ENCODE results near the gene WNT6.

Gene WNT6

GRCh38 chr2:218890369-218890768, 30.8 kb downstream of the WNT6 start:
- H3F3A ChIP-seq (ENCODE audit: low read depth), result no peaks in the 10 kb centered on the region
- H2AFZ ChIP-seq (ENCODE audit: low read length), result no peak overlapping the region
- no peaks in the 10 kb centered on the region for H3K9me3 ChIP-seq (ENCODE audit: insufficient read depth, low read depth, low read length)
- H3K79me2 ChIP-seq (ENCODE audit: insufficient read depth, low read length), result peaks cover 24% of the 10 kb centered on the region; the same call in 1 of the 2 replicates
- H3K4me2 ChIP-seq (ENCODE audit: low read depth, low read length, poor library complexity, severe bottlenecking), result no peak overlapping the region
- H3K9me2 ChIP-seq (replicated peaks; ENCODE audit: low read depth, low read length), result no peaks in the 10 kb centered on the region
- H3K4me1 ChIP-seq (ENCODE audit: insufficient read depth, low read length, poor library complexity, severe bottlenecking), result peaks cover 35% of the 10 kb centered on the region
- H3K9ac ChIP-seq (ENCODE audit: low read depth, low read length, poor library complexity, severe bottlenecking), result no peak overlapping the region
- no peaks in the 10 kb centered on the region for H3K36me3 ChIP-seq (ENCODE audit: insufficient read depth, low read length)
- TF ChIP-seq CTCF (conservative IDR thresholded peaks at IDR 0.05; ENCODE audit: low read length), result no peak
- TF ChIP-seq EZH2phosphoT487 (IDR thresholded peaks at IDR 0.05; ENCODE audit: borderline replicate concordance), result no peak
- no peak overlapping the region for H3K4me3 ChIP-seq (ENCODE audit: low read length, poor library complexity, severe bottlenecking)
- H3K27me3 ChIP-seq (ENCODE audit: insufficient read depth, low read length, poor library complexity, severe bottlenecking), result no peaks in the 10 kb centered on the region
- no peaks in the 10 kb centered on the region for H4K20me1 ChIP-seq (ENCODE audit: insufficient read depth, low read length, poor library complexity, severe bottlenecking)

- no peaks in the 10 kb centered on the region for H3K9me2 ChIP-seq (replicated peaks; ENCODE audit: low read depth, low read length)
- H3K9ac ChIP-seq (ENCODE audit: low read depth, low read length, poor library complexity, severe bottlenecking), result peak overlapping the region; percentile 94
- H3K36me3 ChIP-seq (ENCODE audit: insufficient read depth, low read length), result no peaks in the 10 kb centered on the region
- no peaks in the 10 kb centered on the region for H3K27me3 ChIP-seq (ENCODE audit: insufficient read depth, low read length, poor library complexity, severe bottlenecking)
- peaks cover 24% of the 10 kb centered on the region; the same call in 1 of the 2 replicates for H3K79me2 ChIP-seq (ENCODE audit: insufficient read depth, low read length)
- no peak overlapping the region for H3K4me2 ChIP-seq (ENCODE audit: low read depth, low read length, poor library complexity, severe bottlenecking)
- peaks cover 46% of the 10 kb centered on the region for H3K4me1 ChIP-seq (ENCODE audit: insufficient read depth, low read length, poor library complexity, severe bottlenecking)
- no peaks in the 10 kb centered on the region for H3K9me3 ChIP-seq (ENCODE audit: insufficient read depth, low read depth, low read length)
- no peak overlapping the region for H2AFZ ChIP-seq (ENCODE audit: low read length)
- H3K4me3 ChIP-seq (ENCODE audit: low read length, poor library complexity, severe bottlenecking), result peak overlapping the region; percentile 84
- no peaks in the 10 kb centered on the region for H3F3A ChIP-seq (ENCODE audit: low read depth)
- no peaks in the 10 kb centered on the region for H4K20me1 ChIP-seq (ENCODE audit: insufficient read depth, low read length, poor library complexity, severe bottlenecking)
- no peak for TF ChIP-seq CTCF (conservative IDR thresholded peaks at IDR 0.05; ENCODE audit: low read length)
- no peak for TF ChIP-seq EZH2phosphoT487 (IDR thresholded peaks at IDR 0.05; ENCODE audit: borderline replicate concordance)
Observed at GRCh38 chr2:218891275-218892135, 31.9 kb downstream of the WNT6 start.

- H3K9ac ChIP-seq (ENCODE audit: low read depth, low read length, poor library complexity, severe bottlenecking), result peak overlapping the region; percentile 94
- H3K4me3 ChIP-seq (ENCODE audit: low read length, poor library complexity, severe bottlenecking), result peak overlapping the region; percentile 84
- peak overlapping the region; percentile 64 for H2AFZ ChIP-seq (ENCODE audit: low read length)
- H3K4me2 ChIP-seq (ENCODE audit: low read depth, low read length, poor library complexity, severe bottlenecking), result peak overlapping the region; percentile 97
- H3K79me2 ChIP-seq (ENCODE audit: insufficient read depth, low read length), result peaks cover 24% of the 10 kb centered on the region; the same call in 1 of the 2 replicates
- H4K20me1 ChIP-seq (ENCODE audit: insufficient read depth, low read length, poor library complexity, severe bottlenecking), result no peaks in the 10 kb centered on the region
- peaks cover 52% of the 10 kb centered on the region for H3K4me1 ChIP-seq (ENCODE audit: insufficient read depth, low read length, poor library complexity, severe bottlenecking)
- H3K36me3 ChIP-seq (ENCODE audit: insufficient read depth, low read length), result no peaks in the 10 kb centered on the region
- H3K27me3 ChIP-seq (ENCODE audit: insufficient read depth, low read length, poor library complexity, severe bottlenecking), result no peaks in the 10 kb centered on the region
- no peaks in the 10 kb centered on the region for H3F3A ChIP-seq (ENCODE audit: low read depth)
- TF ChIP-seq CTCF (conservative IDR thresholded peaks at IDR 0.05; ENCODE audit: low read length), result peak; percentile 51; the same call in 1 of the 2 replicates
- no peak for TF ChIP-seq EZH2phosphoT487 (IDR thresholded peaks at IDR 0.05; ENCODE audit: borderline replicate concordance)
- no peaks in the 10 kb centered on the region for H3K9me2 ChIP-seq (replicated peaks; ENCODE audit: low read depth, low read length)
- no peaks in the 10 kb centered on the region for H3K9me3 ChIP-seq (ENCODE audit: insufficient read depth, low read depth, low read length)
Observed at GRCh38 chr2:218892693-218893348, 33.2 kb downstream of the WNT6 start.

All from Loucy (cell line).